ENCODE data around the gene PDIA3.
"Not testable (repeated sequence)": the region's sequence is repeated elsewhere in the genome, so short reads cannot be mapped to it uniquely, and the experiment has no call there.

Gene PDIA3

GRCh38 chr15:43808435-43808950 lies 62.3 kb downstream of the PDIA3 start:
- Histone ChIP-seq H4K91ac (ENCODE audit: low read depth, low read length, poor library complexity) (no peak overlapping the region), H3K4me2 (ENCODE audit: insufficient read depth, low read length, poor library complexity, severe bottlenecking) (no peak overlapping the region), H3K27me3 (ENCODE audit: control insufficient read depth in 3 of 3, insufficient read depth in 3 of 3, low read depth in 1 of 3, low read length in 3 of 3) (no peaks in the 10 kb centered on the region), H3K27ac (replicated peaks; ENCODE audit: low read length) (no peak overlapping the region), H3K23ac (ENCODE audit: low read depth, low read length, poor library complexity) (no peak overlapping the region), H3K79me1 (ENCODE audit: low read depth, low read length) (no peaks in the 10 kb centered on the region), H3K36me3 (replicated peaks in 1 of 2; ENCODE audit: control insufficient read depth in 2 of 2, insufficient read depth in 2 of 2, low read length in 2 of 2) (peaks cover 42 to 93% of the 10 kb centered on the region in 2 donors), H4K8ac (ENCODE audit: low read depth, low read length) (no peak overlapping the region), H3K4ac (ENCODE audit: low read length) (no peak overlapping the region), H3K4me3 (ENCODE audit: low read length in 2 of 2) (no peak overlapping the region), H2BK15ac (ENCODE audit: low read length) (no peak overlapping the region), H2AK5ac (ENCODE audit: low read depth, low read length) (no peak overlapping the region), H3K9ac (ENCODE audit: low read depth, low read length, poor library complexity) (no peak overlapping the region), H3K9me3 (replicated peaks in 1 of 2; ENCODE audit: control insufficient read depth in 2 of 2, insufficient read depth in 1 of 2, low read depth in 1 of 2, low read length in 2 of 2) (no peaks in the 10 kb centered on the region), H2BK12ac (ENCODE audit: low read length) (no peak overlapping the region), H3K18ac (ENCODE audit: low read length) (no peak overlapping the region), H3K14ac (ENCODE audit: low read length) (no peak overlapping the region), H2BK5ac (ENCODE audit: low read length) (no peak overlapping the region), H2AFZ (ENCODE audit: low read length) (no peak overlapping the region), H3K4me1 (ENCODE audit: control insufficient read depth in 2 of 2, insufficient read depth in 1 of 2, low read depth in 1 of 2, low read length in 2 of 2) (no peaks in the 10 kb centered on the region), H2BK120ac (ENCODE audit: low read depth, low read length) (no peak overlapping the region)
- WGBS, 2 donors (ENCODE audit: extremely low coverage in 2 of 2, insufficient read length in 2 of 2, insufficient replicate concordance in 1 of 2) = no CpG with 5 or more reads among the region's 5 CpGs
- DNase-seq (ENCODE audit: low spot score) = no peak

- H3K36me3 ChIP-seq (replicated peaks in 1 of 2; ENCODE audit: control insufficient read depth in 2 of 2, insufficient read depth in 2 of 2, low read length in 2 of 2) = peaks cover 43 to 97% of the 10 kb centered on the region in 2 donors
These were observed 62.9 kb downstream of the PDIA3 start for GRCh38 chr15:43808960-43809678.

GRCh38 chr15:43815064-43815463 lies 68.8 kb downstream of the PDIA3 start:
- WGBS, 2 donors (ENCODE audit: extremely low coverage in 2 of 2, insufficient read length in 2 of 2, insufficient replicate concordance in 1 of 2) = no CpG with 5 or more reads among the region's 5 CpGs
- not testable (repeated sequence) for H2AK5ac ChIP-seq (ENCODE audit: low read depth, low read length); H2BK12ac ChIP-seq (ENCODE audit: low read length); H3K27ac ChIP-seq (replicated peaks; ENCODE audit: low read length); H4K91ac ChIP-seq (ENCODE audit: low read depth, low read length, poor library complexity); H2AFZ ChIP-seq (ENCODE audit: low read length); H2BK15ac ChIP-seq (ENCODE audit: low read length); H3K4ac ChIP-seq (ENCODE audit: low read length); H3K9ac ChIP-seq (ENCODE audit: low read depth, low read length, poor library complexity); H3K79me1 ChIP-seq (ENCODE audit: low read depth, low read length); H3K14ac ChIP-seq (ENCODE audit: low read length); H3K4me2 ChIP-seq (ENCODE audit: insufficient read depth, low read length, poor library complexity, severe bottlenecking); H3K9me3 ChIP-seq (replicated peaks in 1 of 2; ENCODE audit: control insufficient read depth in 2 of 2, insufficient read depth in 1 of 2, low read depth in 1 of 2, low read length in 2 of 2); H2BK5ac ChIP-seq (ENCODE audit: low read length); H4K8ac ChIP-seq (ENCODE audit: low read depth, low read length); DNase-seq (ENCODE audit: low spot score); H3K18ac ChIP-seq (ENCODE audit: low read length); H3K23ac ChIP-seq (ENCODE audit: low read depth, low read length, poor library complexity); H3K27me3 ChIP-seq (ENCODE audit: control insufficient read depth in 3 of 3, insufficient read depth in 3 of 3, low read depth in 1 of 3, low read length in 3 of 3); H2BK120ac ChIP-seq (ENCODE audit: low read depth, low read length); H3K4me3 ChIP-seq (ENCODE audit: low read length in 2 of 2); H3K4me1 ChIP-seq (ENCODE audit: control insufficient read depth in 2 of 2, insufficient read depth in 1 of 2, low read depth in 1 of 2, low read length in 2 of 2)
- H3K36me3 ChIP-seq (replicated peaks in 1 of 2; ENCODE audit: control insufficient read depth in 2 of 2, insufficient read depth in 2 of 2, low read length in 2 of 2) = peaks cover 34 to 89% of the 10 kb centered on the region in 2 donors

More at GRCh38 chr15:43808960-43809678, 62.9 kb downstream of the PDIA3 start:
- Histone ChIP-seq H4K91ac (ENCODE audit: low read depth, low read length, poor library complexity) (no peak overlapping the region), H3K27ac (replicated peaks; ENCODE audit: low read length) (no peak overlapping the region), H3K18ac (ENCODE audit: low read length) (no peak overlapping the region), H2AFZ (ENCODE audit: low read length) (no peak overlapping the region), H3K4me3 (ENCODE audit: low read length in 2 of 2) (no peak overlapping the region), H3K79me1 (ENCODE audit: low read depth, low read length) (no peaks in the 10 kb centered on the region), H4K8ac (ENCODE audit: low read depth, low read length) (no peak overlapping the region), H3K9me3 (replicated peaks in 1 of 2; ENCODE audit: control insufficient read depth in 2 of 2, insufficient read depth in 1 of 2, low read depth in 1 of 2, low read length in 2 of 2) (no peaks in the 10 kb centered on the region), H2BK15ac (ENCODE audit: low read length) (no peak overlapping the region), H3K9ac (ENCODE audit: low read depth, low read length, poor library complexity) (no peak overlapping the region), H3K4ac (ENCODE audit: low read length) (no peak overlapping the region), H2BK120ac (ENCODE audit: low read depth, low read length) (no peak overlapping the region), H2BK5ac (ENCODE audit: low read length) (no peak overlapping the region), H3K4me2 (ENCODE audit: insufficient read depth, low read length, poor library complexity, severe bottlenecking) (no peak overlapping the region), H2BK12ac (ENCODE audit: low read length) (no peak overlapping the region), H3K14ac (ENCODE audit: low read length) (no peak overlapping the region), H3K27me3 (ENCODE audit: control insufficient read depth in 3 of 3, insufficient read depth in 3 of 3, low read depth in 1 of 3, low read length in 3 of 3) (no peaks in the 10 kb centered on the region), H2AK5ac (ENCODE audit: low read depth, low read length) (no peak overlapping the region), H3K23ac (ENCODE audit: low read depth, low read length, poor library complexity) (no peak overlapping the region), H3K4me1 (ENCODE audit: control insufficient read depth in 2 of 2, insufficient read depth in 1 of 2, low read depth in 1 of 2, low read length in 2 of 2) (no peaks in the 10 kb centered on the region)
- DNase-seq (ENCODE audit: low spot score) = no peak
- WGBS, 2 donors (ENCODE audit: extremely low coverage in 2 of 2, insufficient read length in 2 of 2, insufficient replicate concordance in 1 of 2) = no CpG with 5 or more reads among the region's 6 CpGs

- Histone ChIP-seq H3K79me1 (ENCODE audit: low read depth, low read length) (peaks cover 2% of the 10 kb centered on the region), H3K27ac (replicated peaks; ENCODE audit: low read length) (no peak overlapping the region), H3K18ac (ENCODE audit: low read length) (no peak overlapping the region), H2BK5ac (ENCODE audit: low read length) (no peak overlapping the region), H3K9me3 (replicated peaks in 1 of 2; ENCODE audit: control insufficient read depth in 2 of 2, insufficient read depth in 1 of 2, low read depth in 1 of 2, low read length in 2 of 2) (no peaks in the 10 kb centered on the region), H3K4ac (ENCODE audit: low read length) (no peak overlapping the region), H3K4me1 (ENCODE audit: control insufficient read depth in 2 of 2, insufficient read depth in 1 of 2, low read depth in 1 of 2, low read length in 2 of 2) (peaks cover 3 to 4% of the 10 kb centered on the region in 2 donors), H2AFZ (ENCODE audit: low read length) (no peak overlapping the region), H3K36me3 (replicated peaks in 1 of 2; ENCODE audit: control insufficient read depth in 2 of 2, insufficient read depth in 2 of 2, low read length in 2 of 2) (peaks cover 5 to 51% of the 10 kb centered on the region in 2 donors), H3K27me3 (ENCODE audit: control insufficient read depth in 3 of 3, insufficient read depth in 3 of 3, low read depth in 1 of 3, low read length in 3 of 3) (no peaks in the 10 kb centered on the region), H3K4me2 (ENCODE audit: insufficient read depth, low read length, poor library complexity, severe bottlenecking) (no peak overlapping the region), H2BK12ac (ENCODE audit: low read length) (no peak overlapping the region), H4K8ac (ENCODE audit: low read depth, low read length) (no peak overlapping the region), H2AK5ac (ENCODE audit: low read depth, low read length) (no peak overlapping the region), H2BK15ac (ENCODE audit: low read length) (no peak overlapping the region), H4K91ac (ENCODE audit: low read depth, low read length, poor library complexity) (no peak overlapping the region), H3K14ac (ENCODE audit: low read length) (no peak overlapping the region), H3K4me3 (ENCODE audit: low read length in 2 of 2) (no peak overlapping the region), H2BK120ac (ENCODE audit: low read depth, low read length) (no peak overlapping the region), H3K23ac (ENCODE audit: low read depth, low read length, poor library complexity) (no peak overlapping the region), H3K9ac (ENCODE audit: low read depth, low read length, poor library complexity) (no peak overlapping the region)
- WGBS, 2 donors (ENCODE audit: extremely low coverage in 2 of 2, insufficient read length in 2 of 2, insufficient replicate concordance in 1 of 2) = no CpG with 5 or more reads among the region's 3 CpGs
- no peak for DNase-seq (ENCODE audit: low spot score)
These were observed 75.3 kb downstream of the PDIA3 start for GRCh38 chr15:43821505-43821904.
